Heart left ventricle (tissue), 13 donors: ENCODE results near the gene VPS13A.

Source experiments
- CTCF ChIP-seq, 12 donors: fragments of 200-600 bp; sonication (generic) in 4 of 12; IDR thresholded peaks; one replicate each; pipeline versions ENCODE4 v1.5.0 to v1.8.0; 2018 to 2022; ENCODE audit warnings: antibody characterized with exemption in 12 of 12, mild to moderate bottlenecking in 5 of 12
- POLR2A ChIP-seq, 2 donors: fragments of 450-650 bp; IDR thresholded peaks; one replicate each; pipeline ENCODE4 v1.6.1; 2017; ENCODE audit warnings: antibody characterized with exemption in 2 of 2, mild to moderate bottlenecking in 2 of 2, moderate library complexity in 2 of 2
- donor health status: ischemic (EF 13 %, LVEDD 7.1; RV severe dilation, severe dysfunction).
- donor health status: DM: no; HTN: yes; CAD: no.
- donor health status: DM: no; HTN: no; CAD: no.
- donor health status: ischemic (EF 25% LVEDD 6.9; RV normal size, moderate dysfunction).
- donor health status: ischemic (EF 25% LVEDD 5.7; RV mildly dilated, moderate dysfunction).
- donor health status: ischemic (EF 35%, LVEDD 5.7; RV mildly dilated, moderate dysfunction).
- donor health status: nonischemic (EF 11% LVEDD 7.7; RV severe dilation, severe dysfunction).
- donor health status: DM: yes; HTN: yes; CAD: no.
- donor health status: PGD.
- donor health status: ischemic (EF 29% LVEDD 5.4; RV normal size, mild dysfunction).
- donor health status: nonischemic (EF 23%, LVEDD 6.1; RV moderate dilation, normal function).

- no peak for TF ChIP-seq CTCF (IDR thresholded peaks at IDR 0.05)
- no peak for TF ChIP-seq POLR2A (IDR thresholded peaks at IDR 0.05)
These were observed 245.6 kb downstream of the VPS13A start for GRCh38 chr9:77422969-77423368.
